Ectodermal cell (in vitro differentiated cells): Measurements from ENCODE around the gene ZNF792.
"Not testable (repeated sequence)": the region's sequence is repeated elsewhere in the genome, so short reads cannot be mapped to it uniquely, and the experiment has no call there.

Experiments
- H3K27ac ChIP-seq: 2 replicates; pipeline ENCODE4 v1.7.0; 2013; ENCODE audit warnings: mild to moderate bottlenecking, low read depth, low read length; ENCODE audit not compliant: insufficient read depth, poor library complexity, severe bottlenecking
- H3K27me3 ChIP-seq: 2 replicates; pipeline ENCODE4 v1.7.0; 2013; ENCODE audit warnings: mild to moderate bottlenecking, low read length; ENCODE audit not compliant: insufficient read depth, control insufficient read depth, poor library complexity, severe bottlenecking
- H3K36me3 ChIP-seq: one replicate; pipeline ENCODE4 v1.7.0; 2013; ENCODE audit warnings: low read length; ENCODE audit not compliant: control insufficient read depth, insufficient read depth
- H3K4me1 ChIP-seq: one replicate; pipeline ENCODE4 v1.7.0; 2013; ENCODE audit warnings: low read length; ENCODE audit not compliant: control insufficient read depth, insufficient read depth
- H3K4me3 ChIP-seq: 2 replicates; pipeline ENCODE4 v1.7.0; 2013; ENCODE audit warnings: low read depth, low read length, control low read depth; ENCODE audit not compliant: insufficient read depth
- H3K9me3 ChIP-seq: 2 replicates; pipeline ENCODE4 v1.7.0; 2013; ENCODE audit warnings: mild to moderate bottlenecking, low read length, moderate library complexity; ENCODE audit not compliant: control insufficient read depth
- WGBS, 2 experiments: methylation state at CpG; one replicate each; pipeline ENCODE4 v1.1.7; 2013; ENCODE audit warnings: missing lambda C conversion rate in 2 of 2; 5-methylcytosine and 5-hydroxymethylcytosine counted together

Gene ZNF792

DNA sequence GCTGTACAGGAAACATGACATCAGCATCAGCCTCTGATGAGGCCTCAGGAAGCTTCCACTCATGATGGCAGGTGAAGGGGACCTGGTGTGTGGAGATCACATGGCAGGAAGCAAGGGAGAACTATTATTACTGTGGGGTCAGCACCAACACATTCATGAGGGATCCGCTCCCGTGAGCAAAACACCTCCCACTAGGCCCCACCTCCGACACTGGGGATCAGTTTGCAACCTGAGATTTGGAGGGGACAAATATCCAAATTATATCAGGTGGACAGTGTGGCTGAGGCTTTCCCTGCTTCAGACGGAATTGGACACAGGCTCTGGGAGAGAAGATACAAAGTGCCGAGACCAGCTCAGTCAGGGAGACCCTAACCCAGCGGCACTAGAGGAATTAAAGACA lies 5.7 kb upstream of the ZNF792 start:
- Histone ChIP-seq H3K4me1 (no peaks in the 10 kb centered on the region), H3K9me3 (no peaks in the 10 kb centered on the region)

GRCh38 chr19:34967551-34967950 lies 3.5 kb upstream of the ZNF792 start:
- Histone ChIP-seq H3K4me1 (peaks cover 7% of the 10 kb centered on the region), H3K9me3 (no peaks in the 10 kb centered on the region), H3K4me3 (no peak overlapping the region), H3K36me3 (no peaks in the 10 kb centered on the region), H3K27ac (no peak overlapping the region), H3K27me3 (peaks cover 15% of the 10 kb centered on the region)
- 69 to 73% methylated on average over 6 of the region's 6 CpGs for WGBS, 2 experiments

More for the DNA sequence above, 5.7 kb upstream of the ZNF792 start:
- WGBS, 2 experiments, result 89 to 97% methylated on average over 6 of the region's 6 CpGs
- Histone ChIP-seq H3K36me3 (no peaks in the 10 kb centered on the region), H3K27me3 (no peaks in the 10 kb centered on the region), H3K4me3 (no peak overlapping the region), H3K27ac (no peak overlapping the region)

DNA sequence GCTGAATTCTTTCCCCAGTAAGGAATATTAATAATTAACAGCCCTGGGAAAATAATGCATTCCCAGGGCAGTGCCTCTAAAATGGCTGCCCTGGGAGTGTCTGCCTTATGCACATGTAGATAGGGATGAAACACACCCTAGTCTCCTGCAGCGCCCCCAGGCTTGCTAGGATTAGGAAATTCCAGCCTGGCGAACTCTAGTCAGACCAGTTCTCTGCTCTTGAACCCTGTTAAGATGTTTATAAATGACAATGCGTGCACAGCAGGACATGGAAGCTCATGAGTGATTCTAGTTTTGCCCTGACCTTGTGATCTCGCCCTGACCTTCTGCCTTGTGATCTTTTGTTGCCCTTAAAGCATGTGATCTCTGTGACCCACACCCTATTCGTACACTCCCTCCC lies 1.5 kb upstream of the ZNF792 start:
- H3K4me1 ChIP-seq, H3K27ac ChIP-seq, H3K36me3 ChIP-seq, H3K4me3 ChIP-seq, H3K9me3 ChIP-seq: not testable (repeated sequence)
- WGBS, 2 experiments, result 72 to 82% methylated on average over 5 of the region's 5 CpGs
- H3K27me3 ChIP-seq, result peaks cover 17% of the 10 kb centered on the region

DNA sequence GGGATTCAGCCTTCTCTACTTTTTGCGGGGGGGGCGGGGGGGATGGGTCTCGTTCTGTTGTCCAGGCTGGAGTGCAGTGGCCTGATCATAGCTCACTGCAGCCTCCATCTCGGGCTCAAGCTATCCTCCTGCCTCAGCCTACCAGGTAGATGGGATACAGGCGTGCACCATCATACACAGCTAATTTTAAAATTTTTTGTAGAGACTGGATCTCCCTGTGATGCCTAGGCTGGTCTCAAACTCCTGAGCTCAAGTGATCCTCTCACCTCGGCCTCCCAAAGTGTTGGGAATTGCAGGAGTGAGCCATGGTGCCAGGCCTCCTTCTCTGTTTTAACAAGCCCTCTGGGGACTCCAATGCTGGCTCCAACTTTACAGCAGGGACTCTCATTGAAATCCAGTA lies 569 bp upstream of the ZNF792 start:
- Histone ChIP-seq H3K36me3 (no peaks in the 10 kb centered on the region), H3K27me3 (peaks cover 17% of the 10 kb centered on the region), H3K27ac (no peak overlapping the region), H3K4me3 (no peak overlapping the region), H3K9me3 (no peaks in the 10 kb centered on the region), H3K4me1 (peaks cover 7% of the 10 kb centered on the region)
- 49 to 63% methylated on average over 6 of the region's 6 CpGs for WGBS, 2 experiments

DNA sequence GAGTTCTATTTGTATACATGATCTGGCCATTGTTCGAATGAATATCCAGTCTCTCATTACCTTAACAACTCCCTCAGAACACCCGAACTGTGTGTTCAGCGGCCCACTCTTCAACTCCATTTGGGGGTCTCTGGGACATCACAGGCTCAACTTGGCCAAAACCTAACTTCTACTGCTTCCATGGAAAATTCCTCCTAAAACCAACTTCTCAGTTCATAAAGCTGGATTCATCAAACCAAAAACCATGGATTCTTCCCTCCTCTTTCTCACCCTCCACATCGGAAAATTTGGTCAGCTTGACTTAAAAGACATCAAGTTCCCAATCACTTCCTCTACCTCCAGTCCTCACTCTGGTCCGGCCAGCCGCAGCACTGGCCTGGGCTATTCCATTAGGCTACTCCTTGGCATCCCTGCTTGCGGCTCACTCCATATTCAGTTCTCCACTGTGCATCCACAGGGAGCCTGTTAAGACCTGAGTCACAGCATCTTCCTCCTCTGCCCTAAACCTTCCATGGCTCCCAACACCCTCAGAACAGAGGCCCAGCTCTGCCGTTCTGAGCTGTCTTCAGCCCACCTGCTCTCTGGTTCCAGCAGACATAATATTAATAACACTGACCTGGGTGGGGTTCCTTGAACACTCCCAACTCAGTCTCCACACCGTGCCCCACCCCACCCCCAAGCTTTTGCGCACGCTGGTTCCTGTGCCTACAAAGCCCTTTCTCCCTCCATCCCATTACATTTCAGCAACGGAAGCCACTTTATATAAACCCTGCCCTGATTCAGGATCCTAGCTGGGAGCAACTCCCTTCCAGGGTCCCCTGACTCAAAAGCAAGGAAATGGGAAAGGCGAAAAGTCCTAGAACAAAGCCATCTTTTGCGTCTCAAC lies 1.1 kb downstream of the ZNF792 start:
- H3K9me3 ChIP-seq, result peaks cover 7% of the 10 kb centered on the region
- peaks cover 7% of the 10 kb centered on the region for H3K4me1 ChIP-seq
- peaks cover 13% of the 10 kb centered on the region for H3K36me3 ChIP-seq
- H3K4me3 ChIP-seq, result peak overlapping the region; percentile 86
- WGBS, 2 experiments, result 51 to 52% methylated on average over 14 of the region's 14 CpGs
- H3K27ac ChIP-seq, result no peak overlapping the region
- H3K27me3 ChIP-seq, result peaks cover 17% of the 10 kb centered on the region

DNA sequence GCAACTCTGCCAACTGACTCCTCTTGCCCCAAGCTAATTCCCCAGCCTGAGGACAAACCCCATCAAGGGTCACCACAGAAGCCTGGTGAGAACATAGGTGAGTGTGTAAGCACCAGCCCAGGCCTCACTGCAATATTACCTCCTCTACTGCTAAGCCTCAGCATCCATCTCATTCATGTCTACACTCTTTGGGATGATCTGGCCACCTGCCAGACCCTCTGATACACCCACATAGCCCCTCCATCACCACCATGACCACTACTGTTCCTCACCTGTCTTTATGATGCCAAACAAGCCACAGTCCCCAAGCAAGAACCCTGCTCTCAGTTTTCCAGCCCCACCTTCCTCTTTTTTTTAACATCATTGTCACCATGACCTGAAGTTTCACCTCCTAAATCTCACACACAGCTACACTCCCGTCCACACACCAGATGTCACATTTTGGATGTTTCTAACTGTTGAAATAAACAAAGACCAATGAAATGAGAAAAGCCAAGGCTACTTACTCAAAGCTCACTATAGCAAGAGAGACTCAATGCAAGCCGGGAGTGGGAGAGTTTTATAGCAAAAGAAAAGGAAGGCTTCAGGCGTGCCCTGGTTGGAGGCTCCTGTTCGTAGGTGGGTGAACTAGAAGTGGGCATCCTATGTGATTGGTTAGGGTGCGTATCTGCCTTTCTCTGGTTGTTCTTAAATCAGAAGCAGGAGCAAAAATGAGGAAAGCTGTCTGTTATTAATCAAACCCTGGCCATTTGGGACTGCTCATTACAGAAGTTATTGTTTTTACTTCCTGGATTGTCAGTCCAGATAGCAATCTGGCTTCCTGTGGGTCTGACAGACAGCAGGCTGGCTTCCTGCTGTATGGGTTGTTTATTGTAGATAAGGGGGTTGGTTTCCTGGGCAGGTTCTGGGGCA lies 2.0 kb downstream of the ZNF792 start:
- Histone ChIP-seq H3K9me3 (peaks cover 7% of the 10 kb centered on the region), H3K27ac (no peak overlapping the region), H3K36me3 (peaks cover 19% of the 10 kb centered on the region), H3K4me1 (peaks cover 7% of the 10 kb centered on the region), H3K27me3 (peaks cover 17% of the 10 kb centered on the region), H3K4me3 (no peak overlapping the region)
- WGBS, 2 experiments, result 93 to 94% methylated on average over 5 of the region's 5 CpGs

DNA sequence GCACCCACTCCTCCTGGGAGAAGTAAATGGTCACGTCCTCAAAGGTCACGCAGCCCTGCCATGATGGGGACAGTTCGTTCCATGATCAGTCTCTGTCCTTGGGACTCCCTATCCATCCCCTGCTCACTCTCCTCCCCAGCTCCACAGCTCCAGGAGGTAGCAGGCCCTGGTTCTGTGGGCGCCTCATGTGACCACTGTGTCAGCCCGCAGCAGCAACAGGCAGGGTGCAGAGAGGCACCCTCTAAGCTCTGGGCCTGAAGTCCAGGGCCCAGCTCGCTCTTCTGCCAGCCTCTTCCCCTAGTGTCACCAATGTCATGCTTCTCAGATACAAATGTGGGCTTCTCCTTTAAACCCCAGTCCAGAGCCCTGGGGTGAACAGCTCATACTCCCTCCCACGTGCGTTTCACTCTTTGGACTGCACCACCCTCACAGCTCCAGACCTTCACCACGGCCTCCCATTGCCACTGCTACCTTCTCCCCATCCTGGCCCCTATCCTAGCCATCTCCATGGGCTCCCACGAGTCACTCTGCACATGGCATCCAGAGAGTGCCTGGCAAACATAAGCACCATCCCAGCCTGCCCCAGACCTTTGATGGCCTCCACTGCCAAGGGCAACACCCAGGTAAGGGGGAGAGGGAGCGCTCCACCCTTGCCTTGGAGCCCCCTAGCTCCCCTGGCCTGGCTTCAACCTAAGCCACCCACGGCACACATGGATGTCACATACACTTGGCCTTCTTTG lies 2.9 kb downstream of the ZNF792 start:
- peaks cover 7% of the 10 kb centered on the region for H3K9me3 ChIP-seq
- 92% methylated on average over 12 of the region's 12 CpGs for WGBS, 2 experiments
- peaks cover 22% of the 10 kb centered on the region for H3K36me3 ChIP-seq
- H3K4me1 ChIP-seq, result peaks cover 7% of the 10 kb centered on the region
- H3K27ac ChIP-seq, result no peak overlapping the region
- H3K27me3 ChIP-seq, result peaks cover 17% of the 10 kb centered on the region
- no peak overlapping the region for H3K4me3 ChIP-seq

DNA sequence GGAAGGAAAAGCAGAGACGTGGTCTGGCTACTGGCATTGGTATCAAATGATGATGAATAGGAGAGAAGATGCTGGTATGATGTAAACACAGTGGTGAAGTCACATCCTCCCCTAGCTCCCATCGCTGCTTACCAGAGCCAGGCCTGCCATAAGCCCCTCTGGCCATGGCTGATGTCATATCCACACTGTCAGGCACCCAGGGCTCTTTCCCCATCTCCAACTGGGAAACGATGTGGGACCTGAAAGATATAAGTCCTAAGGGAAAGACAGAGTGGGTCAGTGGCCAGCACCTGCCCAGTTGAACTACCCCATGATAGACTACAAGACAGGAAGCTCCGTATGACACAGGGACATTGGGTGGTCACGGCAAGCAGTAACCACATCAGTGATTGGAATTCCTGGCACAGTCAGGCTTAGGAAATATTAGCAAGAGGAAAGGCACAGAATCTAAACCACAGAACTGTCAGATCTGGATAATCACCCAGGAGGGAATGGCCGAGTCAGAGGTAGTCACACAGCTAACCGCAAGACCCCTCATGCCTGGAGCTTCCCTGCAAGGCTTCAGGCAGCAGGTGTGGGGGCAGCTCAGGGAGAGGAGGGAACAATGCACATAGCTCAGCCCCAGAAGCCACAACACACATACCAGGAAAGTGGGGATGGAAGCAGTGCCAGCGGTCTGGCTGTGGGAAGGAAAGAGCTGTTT lies 3.8 kb downstream of the ZNF792 start:
- peaks cover 22% of the 10 kb centered on the region for H3K36me3 ChIP-seq
- H3K27ac ChIP-seq, result no peak overlapping the region
- H3K4me1 ChIP-seq, result peaks cover 7% of the 10 kb centered on the region
- peaks cover 17% of the 10 kb centered on the region for H3K27me3 ChIP-seq
- H3K9me3 ChIP-seq, result peaks cover 7% of the 10 kb centered on the region
- H3K4me3 ChIP-seq, result no peak overlapping the region
- WGBS, 2 experiments, result 95 to 96% methylated on average over 8 of the region's 8 CpGs

GRCh38 chr19:34959021-34959420 lies 5.0 kb downstream of the ZNF792 start:
- H3K27ac ChIP-seq, result no peak overlapping the region
- H3K4me3 ChIP-seq, result no peak overlapping the region
- H3K27me3 ChIP-seq, result peaks cover 16% of the 10 kb centered on the region
- H3K9me3 ChIP-seq, result peaks cover 7% of the 10 kb centered on the region
- H3K36me3 ChIP-seq, result peaks cover 22% of the 10 kb centered on the region
- WGBS, 2 experiments, result 88 to 96% methylated on average over 7 of the region's 7 CpGs
- peaks cover 7% of the 10 kb centered on the region for H3K4me1 ChIP-seq
